Activated T-helper 9 cell treated with anti-CD3 and anti-CD28 coated beads, Interleukin-2, amount 50 U/mL, for 16 hours (primary cell): Measurements from ENCODE around the gene TSPYL4.
"Not testable (repeated sequence)": the region's sequence is repeated elsewhere in the genome, so short reads cannot be mapped to it uniquely, and the experiment has no call there.

ENCODE experiments used
- DNase-seq: peaks from one replicate; pipeline ENCODE4 v3.0.0-alpha.2; 2020; ENCODE audit warnings: low read depth

TSPYL4 gene

GRCh38 chr6:116253505-116254296, at the start of gene TSPYL4:
TSPYL4 (minus strand) TSS chr6:116254075; CDS start chr6:116254008, 67 bp downstream.
- DNase-seq = peak; percentile 84

GRCh38 chr6:116301104-116301503, 47.2 kb upstream of the TSPYL4 start:
- no peak for DNase-seq

- DNase-seq = no peak
These were observed 46.7 kb upstream of the TSPYL4 start for GRCh38 chr6:116300566-116300965.

GRCh38 chr6:116298973-116299372, 45.1 kb upstream of the TSPYL4 start:
- DNase-seq = no peak

DNA sequence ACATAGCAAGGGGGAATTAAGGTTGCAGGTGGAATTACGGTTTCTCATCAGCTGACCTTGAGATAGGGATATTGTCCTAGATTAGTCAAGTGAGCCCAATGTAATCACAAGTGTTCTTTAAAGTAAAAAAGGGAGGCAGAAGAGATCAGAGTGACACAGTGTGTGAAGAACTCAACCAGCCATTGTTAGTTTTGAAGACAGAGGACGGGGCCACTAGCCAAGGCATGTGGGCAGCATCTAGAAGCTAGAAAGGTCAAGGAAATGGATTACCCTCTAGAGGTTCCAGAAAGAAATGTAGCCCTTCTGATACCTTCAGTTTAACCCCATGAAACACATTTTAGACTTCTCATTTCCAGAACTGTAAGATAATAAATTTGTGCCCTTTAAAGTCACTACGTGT, 44.4 kb upstream of the TSPYL4 start:
- no peak for DNase-seq

DNA sequence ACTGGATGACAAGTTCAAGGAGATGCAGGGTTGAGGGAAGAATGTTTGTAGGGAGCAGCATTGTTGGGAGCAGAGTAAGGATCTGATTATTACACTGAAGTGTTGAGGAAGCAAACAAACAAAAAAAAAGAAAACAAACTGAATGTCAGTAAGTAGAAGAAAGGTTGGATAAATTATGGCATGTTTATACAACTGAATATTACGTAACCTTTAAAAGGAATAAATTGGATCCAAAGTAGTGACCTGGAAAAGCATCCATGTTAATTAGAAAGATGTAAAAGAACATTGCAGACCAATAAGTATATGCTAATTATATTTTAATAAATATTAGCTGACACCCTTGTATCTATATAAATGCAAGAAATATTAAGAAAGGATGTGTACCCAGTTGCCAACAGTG, 38.7 kb upstream of the TSPYL4 start:
- DNase-seq = no peak

GRCh38 chr6:116291701-116292396, 38.0 kb upstream of the TSPYL4 start:
- DNase-seq = no peak

DNA sequence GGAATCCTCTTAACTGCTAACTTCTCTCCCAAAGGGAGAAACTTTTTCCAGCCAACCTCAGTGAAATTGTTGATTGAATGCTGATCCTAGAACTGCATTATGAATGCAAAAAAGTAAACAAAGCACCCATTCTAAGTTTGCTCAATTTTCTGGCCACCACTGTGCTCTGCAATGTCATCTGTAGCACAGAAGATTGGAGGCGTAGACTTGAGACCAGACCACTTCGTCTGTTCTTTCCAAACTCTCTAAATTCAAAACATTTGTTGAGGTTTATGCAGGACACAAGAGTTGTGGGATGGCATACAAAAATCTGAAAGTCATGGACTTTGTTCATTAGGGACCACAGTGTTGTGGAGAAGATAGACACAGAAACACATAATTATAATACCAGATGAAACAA, 36.9 kb upstream of the TSPYL4 start:
- no peak for DNase-seq

GRCh38 chr6:116289876-116290275, 36.0 kb upstream of the TSPYL4 start:
- no peak for DNase-seq

GRCh38 chr6:116287689-116288282, 33.9 kb upstream of the TSPYL4 start:
- no peak for DNase-seq

DNA sequence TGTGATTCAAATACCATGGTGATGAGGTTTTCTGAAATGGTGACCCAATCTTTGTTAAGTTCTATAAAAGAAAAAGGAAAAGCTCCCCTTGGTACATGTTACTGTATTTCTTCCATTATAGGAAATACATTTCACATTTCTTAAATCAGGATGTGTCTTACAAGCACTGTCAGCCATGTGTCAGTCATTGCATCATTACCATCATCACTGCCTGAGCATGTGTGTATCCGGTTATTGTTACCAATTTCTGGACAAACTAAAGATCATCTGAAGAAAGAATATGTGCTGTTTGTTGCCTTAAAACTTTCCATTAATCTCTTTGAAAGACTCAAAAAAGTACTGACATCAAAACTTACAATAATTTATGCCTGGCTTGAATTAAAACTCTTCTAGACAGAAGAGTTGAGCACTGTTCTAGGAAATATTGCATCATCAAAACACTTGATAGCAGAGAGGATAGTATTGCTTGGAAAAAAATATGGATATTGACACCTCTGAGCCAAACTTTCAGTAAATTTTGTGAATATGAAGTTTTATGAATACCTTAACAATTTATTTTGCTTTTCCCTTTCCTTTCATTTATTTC, 33.0 kb upstream of the TSPYL4 start:
- no peak for DNase-seq

DNA sequence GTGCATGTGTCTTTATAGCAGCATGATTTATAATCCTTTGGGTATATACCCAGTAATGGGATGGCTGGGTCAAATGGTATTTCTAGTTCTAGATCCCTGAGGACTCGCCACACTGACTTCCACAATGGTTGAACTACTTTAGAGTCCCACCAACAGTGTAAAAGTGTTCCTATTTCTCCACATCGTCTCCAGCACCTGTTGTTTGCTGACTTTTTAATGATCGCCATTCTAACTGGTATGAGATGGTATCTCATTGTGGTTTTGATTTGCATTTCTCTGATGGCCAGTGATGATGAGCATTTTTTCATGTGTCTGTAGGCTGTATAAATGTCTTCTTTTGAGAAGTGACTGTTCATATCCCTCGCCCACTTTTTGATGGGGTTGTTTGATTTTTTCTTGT, 31.1 kb upstream of the TSPYL4 start:
- not testable (repeated sequence) for DNase-seq

DNA sequence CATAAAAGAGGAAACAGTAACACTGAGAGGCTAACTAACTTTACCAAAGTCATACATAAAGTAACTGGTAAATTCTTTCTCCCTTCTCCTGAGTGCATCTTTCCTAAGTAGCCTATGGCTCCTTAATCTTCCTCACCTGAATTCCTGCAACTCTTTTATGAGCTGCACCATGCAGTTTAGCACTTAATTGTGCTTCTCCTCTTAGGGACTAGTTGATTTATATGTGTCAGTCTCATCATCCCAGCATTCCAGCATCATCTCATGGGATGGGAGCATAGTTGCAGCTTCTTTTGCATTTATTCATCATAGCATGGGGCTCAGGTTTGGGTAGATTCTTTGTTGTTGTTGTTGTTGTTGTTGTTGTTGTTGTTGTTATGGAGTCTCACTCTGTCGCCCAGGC, 29.3 kb upstream of the TSPYL4 start:
- no peak for DNase-seq

DNA sequence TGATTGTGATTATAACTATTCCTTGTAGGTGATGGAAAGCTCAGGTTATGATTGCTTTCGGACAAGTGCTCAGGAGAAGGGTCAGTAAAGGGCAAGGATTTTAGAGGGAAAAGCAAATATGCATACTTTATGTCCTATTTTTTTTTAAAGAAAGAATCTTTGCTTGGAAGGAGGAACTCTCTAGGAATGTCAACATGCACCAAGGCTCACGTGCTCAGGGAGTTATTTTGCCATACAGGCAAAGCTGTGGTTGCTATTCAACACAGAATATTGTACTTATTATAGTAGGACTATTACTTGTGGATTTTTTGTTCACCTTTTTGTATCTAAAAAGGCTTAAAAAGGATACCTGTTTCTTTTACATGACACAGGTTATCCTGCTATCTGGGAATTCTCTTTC, 28.8 kb upstream of the TSPYL4 start:
- no peak for DNase-seq

DNA sequence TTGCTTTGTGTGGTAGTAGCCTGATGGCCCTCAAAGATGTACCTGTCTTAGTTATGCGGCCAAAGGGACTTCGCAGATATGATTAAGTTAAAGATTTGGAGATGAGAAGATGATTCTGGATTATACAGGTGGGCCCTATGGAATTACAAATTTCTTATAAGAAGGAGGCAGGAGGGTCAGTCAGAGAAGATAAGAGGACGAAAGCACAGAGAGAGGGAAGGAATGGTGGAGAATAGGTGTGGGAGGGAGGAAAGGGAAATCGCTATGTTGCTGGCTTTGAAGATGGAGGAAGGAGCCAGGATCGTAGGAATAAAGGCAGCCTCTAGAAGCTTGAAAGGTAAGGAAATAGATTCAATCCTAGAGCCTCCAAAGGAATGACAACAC, 27.1 kb upstream of the TSPYL4 start:
- DNase-seq = no peak

DNA sequence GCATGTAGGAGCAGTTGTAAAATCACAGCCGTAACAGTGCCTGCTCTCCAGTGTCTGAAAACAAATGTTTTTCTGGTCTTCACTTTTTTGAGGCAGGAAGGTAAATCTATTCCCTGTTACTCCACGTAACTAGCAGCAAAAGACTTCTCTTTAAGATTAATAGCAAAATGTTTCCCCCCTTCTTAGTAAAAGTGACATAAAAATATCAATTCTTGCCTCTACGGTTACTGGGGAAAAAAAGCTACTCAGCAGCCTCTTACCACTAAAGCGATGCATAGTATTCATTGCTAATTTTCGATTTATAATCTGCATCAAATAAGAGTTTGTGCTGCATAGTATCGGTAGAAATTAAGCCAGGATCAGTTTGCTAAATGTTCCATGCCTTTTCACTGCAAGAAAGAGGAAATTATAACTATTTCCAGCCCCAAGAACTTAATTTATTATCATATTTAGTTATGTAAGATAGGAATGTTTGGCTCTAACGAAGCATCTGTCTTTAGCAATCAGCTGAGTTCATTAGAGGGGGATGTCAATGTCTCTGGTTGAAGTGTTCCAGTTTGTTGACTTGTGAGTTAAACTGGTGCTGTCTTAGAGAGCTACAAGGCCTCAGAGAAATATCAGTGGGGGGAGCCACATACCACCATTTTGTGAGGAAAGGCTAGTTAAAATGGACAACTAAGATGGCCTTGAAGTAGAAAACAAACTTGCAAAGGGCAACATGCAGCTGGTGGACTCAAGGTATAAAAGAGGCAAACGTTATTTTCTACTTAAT, 26.5 kb upstream of the TSPYL4 start:
- no peak for DNase-seq

DNA sequence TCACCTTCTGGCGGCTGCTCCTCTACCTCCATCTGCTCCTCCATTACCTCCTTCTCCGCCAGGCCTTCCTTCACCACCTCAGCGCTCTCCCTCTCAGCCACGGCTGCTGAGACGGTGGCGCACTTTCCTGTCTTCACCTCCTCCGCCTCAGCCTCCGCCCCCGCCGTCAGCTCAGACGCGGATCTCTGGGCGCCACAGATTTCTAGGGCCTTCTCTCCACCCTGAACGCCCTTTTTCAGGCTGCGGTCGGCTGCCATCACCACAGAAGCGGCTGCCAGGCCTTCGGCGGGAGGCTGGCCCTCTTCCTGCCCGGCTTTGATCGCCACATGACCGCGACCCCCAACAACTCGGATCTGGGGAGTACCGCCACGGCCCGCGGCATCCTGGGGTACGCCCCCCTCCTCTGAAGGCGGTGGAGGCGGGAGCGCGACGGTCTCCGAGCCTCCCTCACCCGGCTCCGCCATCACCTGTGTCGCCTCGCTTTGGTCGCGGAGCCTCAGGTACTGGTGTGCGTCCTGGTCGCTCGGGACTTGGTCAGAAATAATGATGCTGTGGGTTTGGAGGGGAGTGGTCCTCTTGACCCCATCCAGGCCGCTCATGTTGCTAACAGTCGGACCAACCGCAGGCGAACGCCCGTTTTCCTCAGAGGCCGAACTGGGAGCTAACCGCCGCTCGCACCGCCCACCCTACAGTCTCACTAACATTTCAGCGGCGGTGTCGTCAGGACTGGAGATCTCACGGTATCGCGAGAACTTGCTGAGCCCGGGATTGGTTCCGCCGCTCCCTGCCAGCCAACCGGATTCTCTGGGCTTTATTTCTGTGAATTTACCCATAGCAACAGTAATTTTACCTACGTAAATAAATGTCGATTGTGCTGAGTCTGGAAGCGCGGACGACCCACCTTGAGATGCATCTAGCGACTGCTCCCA, 25.6 kb upstream of the TSPYL4 start, which contains the start of gene TSPYL1:
Gene TSPYL1, minus strand, starts transcription at position 699 of the 929 bp plus-strand sequence. Its CDS starts 100 bp downstream, at position 599.
- DNase-seq = peak; percentile 89

GRCh38 chr6:116278854-116279231, 25.0 kb upstream of the TSPYL4 start:
- DNase-seq = no peak

DNA sequence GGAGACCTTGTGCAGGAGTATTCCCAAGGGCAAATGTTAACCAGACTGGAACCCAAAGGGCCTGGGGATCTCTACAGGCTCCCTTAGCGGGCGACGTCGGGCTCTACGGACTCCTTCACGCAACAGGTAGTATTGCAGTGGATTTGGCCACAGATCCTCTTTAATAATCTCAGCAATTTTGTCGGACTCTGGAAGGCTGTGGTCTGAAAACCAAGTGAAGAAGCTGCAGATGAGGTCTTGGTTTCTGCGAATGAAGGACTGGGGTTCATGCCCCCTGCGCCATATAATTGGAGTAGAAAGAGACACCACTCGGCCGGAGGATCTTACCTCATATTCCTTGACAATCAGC, 24.6 kb upstream of the TSPYL4 start:
- DNase-seq = no peak

GRCh38 chr6:116277124-116277523, 23.2 kb upstream of the TSPYL4 start:
- no peak for DNase-seq

GRCh38 chr6:116271149-116271708, 17.4 kb upstream of the TSPYL4 start:
- no peak for DNase-seq
